Measurements from ENCODE around the gene NBEAL2. TPM values are rescaled to one million over a fixed set of nuclear protein-coding genes. Genes with fewer than 3 reads are reported as not detected.

NBEAL2 gene
- total and polyA plus RNA-seq, 10 of the 15 experiments (the other 5 are each of a cell fraction or from before 2014, with no cell fraction given), result 0.07 to 127 (median 29.4) TPM

DNA sequence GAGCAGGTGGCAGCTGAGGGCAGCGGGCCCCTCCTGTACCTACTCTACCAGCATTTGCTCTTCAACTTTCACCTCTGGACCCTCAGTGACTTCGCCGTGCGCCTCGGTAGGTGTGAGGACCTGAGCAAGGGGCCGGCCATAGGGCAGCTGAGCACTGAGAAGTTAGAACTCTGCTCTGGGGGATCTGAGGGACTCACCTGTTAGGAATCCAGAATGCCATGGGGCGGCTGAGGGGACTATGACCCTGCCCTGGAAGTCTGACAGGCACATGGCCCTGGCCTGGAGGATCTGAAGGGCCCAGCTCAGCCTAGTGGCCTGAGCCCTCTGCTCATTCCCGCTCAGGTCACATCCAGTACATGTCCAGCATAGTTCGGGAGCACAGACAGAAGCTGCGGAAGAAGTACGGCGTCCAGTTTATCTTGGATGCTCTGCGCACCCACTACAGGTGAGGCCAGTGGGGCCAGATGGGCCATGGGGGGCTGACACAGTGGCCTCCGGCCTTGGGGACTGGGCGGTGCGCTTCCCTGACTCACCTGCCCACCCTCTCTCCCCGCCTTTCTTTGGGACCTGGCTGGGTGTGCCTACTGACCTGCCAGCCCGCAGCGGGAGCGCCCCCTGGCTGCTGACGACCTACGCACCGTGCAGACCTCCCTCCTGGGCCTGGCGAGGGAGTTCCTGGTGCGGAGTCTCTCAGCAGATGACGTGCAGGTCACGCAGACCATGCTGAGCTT, 18.8 kb downstream of the NBEAL2 start (continued):
- no peak for TF ChIP-seq CBX3 (IDR thresholded peaks at IDR 0.05; ENCODE audit: borderline replicate concordance, low read depth)
- TF ChIP-seq MEF2B (IDR thresholded peaks at IDR 0.05; ENCODE audit: partially characterized antibody, poor library complexity, severe bottlenecking), result no peak
- no peak for TF ChIP-seq MAX (IDR thresholded peaks at IDR 0.05; ENCODE audit: low read depth, low read length)
- no peak for TF ChIP-seq GABPA (IDR thresholded peaks at IDR 0.05; ENCODE audit: low read depth)
- TF ChIP-seq KDM1A (IDR thresholded peaks at IDR 0.05; ENCODE audit: borderline replicate concordance), result no peak
- no peak for TF ChIP-seq SMAD5 (IDR thresholded peaks at IDR 0.05; ENCODE audit: low read depth)

GRCh38 chr3:46998852-46999515, 19.5 kb downstream of the NBEAL2 start:
- SMC1A ChIA-PET (ENCODE audit: uncharacterized antibody, unreplicated experiment), result interaction anchor here (1.0 to 2.2 kb wide), 5 partner anchors 39 to 90 kb away, joined by 3 to 8 read pairs (median 6); no protein-coding TSS in a partner anchor
- no peak overlapping the region for H2AFZ ChIP-seq (ENCODE audit: control insufficient read depth, low read depth, low read length)
- BruUV-seq (replicated peaks), result no TSS peak
- H3K27me3 ChIP-seq (replicated peaks in 1 of 2; ENCODE audit: control insufficient read depth in 2 of 2, insufficient read depth in 2 of 2, low read length in 1 of 2), result no peaks in the 10 kb centered on the region
- H3K4me2 ChIP-seq (ENCODE audit: control insufficient read depth, insufficient read depth), result no peak overlapping the region
- POLR2A ChIA-PET, result no interaction called here
- intact Hi-C loops (cut with micrococcal nuclease; ENCODE audit: unreplicated experiment), result loop anchor here (1.0 to 2.0 kb wide), 2 partner anchors 76 to 132 kb away; no protein-coding TSS in a partner anchor
- no peaks in the 10 kb centered on the region for H4K20me1 ChIP-seq (ENCODE audit: control insufficient read depth, insufficient read depth)
- H3K27ac ChIP-seq (ENCODE audit: control insufficient read depth, insufficient read depth), result no peak overlapping the region
- TF ChIP-seq POLR2AphosphoS5 (IDR thresholded peaks at IDR 0.05; ENCODE audit: low read length) (peak; percentile 15; the same call in 1 of the 2 replicates), EGR1 (IDR thresholded peaks at IDR 0.05; ENCODE audit: borderline replicate concordance in 1 of 2, low read depth in 2 of 2, low read length in 2 of 2) (no peak), NBN (IDR thresholded peaks at IDR 0.05) (0 out of 2 replicates have a peak, but pooled peaks have one; percentile 5), IRF4 (IDR thresholded peaks at IDR 0.05; ENCODE audit: low read depth, low read length) (no peak), CREM (IDR thresholded peaks at IDR 0.05; ENCODE audit: low read depth) (peak; percentile 46; the same call in 1 of the 2 replicates)
- no peaks in the 10 kb centered on the region for H3K9me3 ChIP-seq (replicated peaks; ENCODE audit: control insufficient read depth, insufficient read depth, low read length)
- in situ Hi-C loops (cut with MboI), result no loop called here
- ATAC-seq (no peak), FAIRE-seq (no peak), DNase-seq (ENCODE audit: low read depth, low spot score) (no peak)
- H3K4me1 ChIP-seq (ENCODE audit: control insufficient read depth, insufficient read depth, low read length), result no peaks in the 10 kb centered on the region
- H3K79me2 ChIP-seq (ENCODE audit: control insufficient read depth, insufficient read depth, low read length), result no peaks in the 10 kb centered on the region
- H3K36me3 ChIP-seq (ENCODE audit: control insufficient read depth in 2 of 2, insufficient read depth in 2 of 2, low read length in 1 of 2), result peaks cover 25 to 46% of the 10 kb centered on the region in 2 experiments; a peak in 3 of 4 replicates
- RAD21 ChIA-PET (ENCODE audit: unreplicated experiment), result interaction anchor here (1.5 to 1.8 kb wide), 3 partner anchors 18 to 46 kb away, joined by 3 to 5 read pairs (median 3); partner anchors contain the start of gene NBEAL2
- CTCF ChIA-PET, result interaction anchor here (1.0 to 2.7 kb wide), 9 partner anchors 12 to 89 kb away, joined by 3 to 14 read pairs (median 4); partner anchors contain the start of gene NBEAL2
- H3K4me3 ChIP-seq, result no peak overlapping the region
- no peak overlapping the region for H3K9ac ChIP-seq (ENCODE audit: control insufficient read depth, insufficient read depth, low read length)
- WGBS (ENCODE audit: insufficient coverage, insufficient replicate concordance, low lambda C conversion rate, missing lambda C conversion rate), result 84% methylated on average over 22 of the region's 22 CpGs

Measured in GM12878 (cell line).